Adrenal gland (tissue), 5 donors: ENCODE results near the gene SETD4.

ENCODE experiments used
- CTCF ChIP-seq, 6 experiments: fragments of 450-650 bp in 4 of 6; fragments of 200-600 bp in 2 of 6; sonication (generic) in 1 of 6; IDR thresholded peaks; 1 replicate in 5 of 6; 2 replicates in 1 of 6; pipeline versions ENCODE4 v1.5.1 to v1.8.0; 2016 to 2021; ENCODE audit warnings: antibody characterized with exemption in 6 of 6, mild to moderate bottlenecking in 2 of 6, moderate library complexity in 1 of 6
- POLR2A ChIP-seq, 2 donors: fragments of 450-650 bp; IDR thresholded peaks; one replicate each; pipeline ENCODE4 v1.6.1; 2017; ENCODE audit warnings: antibody characterized with exemption in 2 of 2, mild to moderate bottlenecking in 2 of 2, moderate library complexity in 1 of 2
- donor health status: DM: no; HTN: no; CAD: no.

GRCh38 chr21:36041910-36042309 is 18.4 kb downstream of the SETD4 start:
- TF ChIP-seq CTCF (IDR thresholded peaks at IDR 0.05) (no peak), POLR2A (IDR thresholded peaks at IDR 0.05) (no peak)
